Activated T-helper 1 cell treated with anti-CD3 and anti-CD28 coated beads, Interleukin-2, amount 50 U/mL, for 16 hours (primary cell): ENCODE measurements around the gene PRKAG2.

Source experiments
- DNase-seq, 2 donors: peaks; one replicate each; pipeline ENCODE4 v3.0.0-alpha.2; 2020; ENCODE audit warnings: low read depth in 1 of 2, low spot score in 1 of 2

PRKAG2 gene

GRCh38 chr7:151702961-151703360, 174.0 kb downstream of the PRKAG2 start:
- no peak for DNase-seq

- no peak for DNase-seq
These were observed 176.2 kb downstream of the PRKAG2 start for GRCh38 chr7:151700586-151701165.

GRCh38 chr7:151699928-151700319, 177.0 kb downstream of the PRKAG2 start:
- DNase-seq = no peak

DNA sequence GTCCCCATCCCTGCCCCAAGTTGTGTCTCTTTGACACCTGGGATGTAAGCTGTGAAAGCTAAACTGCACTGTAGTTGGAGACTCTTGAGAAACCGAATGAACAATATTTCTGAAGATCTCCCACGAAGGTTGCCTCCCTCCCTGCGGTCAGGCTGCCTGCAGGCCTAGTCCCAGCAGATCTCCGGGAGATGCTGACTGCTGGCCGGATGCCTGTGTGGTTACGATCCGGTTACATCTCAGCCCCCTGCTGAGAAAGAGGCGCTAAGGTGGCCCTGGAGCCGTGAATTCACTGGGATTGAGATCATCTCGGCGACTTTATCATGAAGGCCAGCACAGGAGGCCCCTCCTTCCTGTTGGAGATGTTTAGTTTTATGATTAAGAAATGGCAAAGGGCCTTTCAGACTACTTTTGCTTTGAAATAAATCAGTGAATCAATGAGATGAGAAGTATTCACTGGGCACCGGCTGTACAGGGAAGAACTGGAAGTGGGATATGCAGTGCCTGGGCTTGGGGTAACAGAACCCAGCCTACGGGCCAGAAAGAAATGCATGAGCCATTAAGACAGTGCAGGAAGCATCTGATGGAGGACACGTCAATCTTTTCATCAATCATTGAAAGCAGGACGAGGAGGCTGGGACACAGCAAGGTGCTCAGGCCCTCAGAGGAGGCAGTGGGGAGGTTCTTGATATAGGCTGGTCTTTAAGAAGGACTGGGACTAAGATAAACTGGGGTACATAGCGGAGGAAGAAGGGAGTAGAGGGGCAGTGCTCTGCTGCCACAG, 177.6 kb downstream of the PRKAG2 start:
- no peak for DNase-seq

DNA sequence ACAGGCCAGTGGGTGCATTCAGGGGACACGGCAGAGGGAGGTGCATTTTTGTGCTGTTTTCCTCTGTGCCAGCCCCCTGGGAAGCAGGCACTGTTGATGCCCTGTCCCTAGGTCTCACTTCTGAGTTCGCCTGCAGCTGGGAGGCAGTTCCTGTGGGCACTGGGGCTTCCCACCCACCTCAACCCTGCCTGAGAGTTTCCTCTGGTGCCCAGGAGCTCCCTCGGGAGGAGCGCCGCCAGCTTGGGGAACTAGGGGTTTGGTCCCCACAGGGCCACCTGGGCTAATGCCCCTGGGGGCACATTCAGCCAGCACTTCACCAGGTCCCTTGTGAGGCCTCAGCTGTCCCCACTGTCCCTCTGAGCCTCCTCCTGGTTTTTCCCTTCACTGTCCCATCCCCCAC, 179.0 kb downstream of the PRKAG2 start:
- no peak for DNase-seq

- DNase-seq = no peak
These were observed 179.4 kb downstream of the PRKAG2 start for GRCh38 chr7:151697515-151697895.

DNA sequence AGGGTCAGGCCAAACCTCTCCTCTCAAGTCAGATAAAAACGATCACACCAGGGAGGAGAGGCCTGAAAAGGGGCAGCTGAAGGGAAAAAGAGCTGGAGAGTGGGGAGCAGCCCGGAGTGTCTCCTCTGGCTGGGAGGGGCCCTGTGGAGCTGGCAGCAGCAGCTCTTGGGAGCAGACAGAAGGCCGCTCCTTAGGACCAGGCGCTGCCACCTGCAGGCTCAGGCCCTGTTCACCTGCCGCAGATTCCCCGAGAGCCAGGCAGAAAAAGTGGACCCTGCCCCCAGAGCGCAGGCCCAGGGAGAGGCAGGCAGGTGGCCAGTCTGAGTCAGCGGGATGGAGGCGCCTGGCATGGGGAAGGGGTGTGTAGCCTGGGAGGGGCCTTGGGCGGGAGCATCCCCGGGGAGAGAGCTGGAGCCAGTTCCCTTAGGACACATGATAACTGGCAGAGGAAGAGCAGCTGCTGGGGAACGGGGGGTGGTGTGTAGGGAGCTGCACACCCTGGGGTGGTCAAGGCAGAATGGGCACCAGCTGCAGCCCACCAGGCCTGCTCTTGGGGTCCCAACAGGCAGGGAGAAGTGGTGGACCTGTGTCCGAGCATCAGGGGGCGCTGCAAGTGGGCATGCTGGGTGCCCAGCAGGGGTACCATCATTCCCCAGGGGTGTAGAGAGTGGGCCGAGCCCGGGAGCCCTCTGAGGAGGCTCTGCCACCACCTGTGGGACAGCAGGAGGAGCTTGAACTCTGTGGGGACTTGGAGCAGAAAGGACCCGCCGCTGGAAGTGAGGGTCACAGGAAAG, 180.0 kb downstream of the PRKAG2 start:
- DNase-seq = no peak

GRCh38 chr7:151695951-151696541, 180.9 kb downstream of the PRKAG2 start:
- DNase-seq = no peak

- DNase-seq = no peak
These were observed 181.9 kb downstream of the PRKAG2 start for GRCh38 chr7:151694828-151695580.

DNA sequence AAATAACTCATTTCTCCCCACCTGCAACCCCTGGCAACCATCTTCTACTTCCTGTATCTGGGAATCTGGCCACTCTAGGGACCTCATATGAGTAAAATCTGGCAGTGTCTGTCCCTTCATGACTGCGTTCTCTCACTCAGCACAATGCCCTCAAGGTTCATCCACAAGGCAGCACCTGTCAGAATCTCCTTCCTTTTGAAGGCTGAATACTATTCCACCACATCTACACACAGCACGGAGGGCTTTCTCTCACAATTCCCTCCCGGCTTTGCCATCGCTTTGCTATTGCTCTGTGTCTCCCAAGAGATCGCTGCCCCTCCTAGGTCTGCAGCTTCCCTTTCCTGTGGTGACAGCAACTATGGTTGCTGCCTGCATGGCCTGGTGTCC, 182.5 kb downstream of the PRKAG2 start:
- DNase-seq = no peak

DNA sequence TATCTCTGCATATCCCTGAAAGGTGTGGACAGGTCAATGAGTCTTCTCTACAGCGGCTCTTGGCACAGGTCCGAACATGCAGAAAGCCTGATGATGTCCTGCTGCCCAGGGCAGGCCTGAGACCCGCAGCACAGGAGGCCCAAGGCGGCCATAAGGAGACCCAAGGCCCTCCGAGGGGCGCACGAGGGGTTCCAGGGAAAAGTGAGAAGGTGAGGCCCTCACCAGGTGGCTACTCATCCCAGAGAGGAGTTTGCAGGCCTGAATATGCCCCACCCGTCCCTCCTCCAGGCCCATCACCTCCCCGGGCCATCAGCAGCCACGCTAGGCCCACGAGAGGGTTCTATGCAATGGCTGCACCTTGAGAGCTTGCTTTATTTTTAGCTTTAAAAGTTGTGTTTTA, 183.8 kb downstream of the PRKAG2 start:
- no peak for DNase-seq

DNA sequence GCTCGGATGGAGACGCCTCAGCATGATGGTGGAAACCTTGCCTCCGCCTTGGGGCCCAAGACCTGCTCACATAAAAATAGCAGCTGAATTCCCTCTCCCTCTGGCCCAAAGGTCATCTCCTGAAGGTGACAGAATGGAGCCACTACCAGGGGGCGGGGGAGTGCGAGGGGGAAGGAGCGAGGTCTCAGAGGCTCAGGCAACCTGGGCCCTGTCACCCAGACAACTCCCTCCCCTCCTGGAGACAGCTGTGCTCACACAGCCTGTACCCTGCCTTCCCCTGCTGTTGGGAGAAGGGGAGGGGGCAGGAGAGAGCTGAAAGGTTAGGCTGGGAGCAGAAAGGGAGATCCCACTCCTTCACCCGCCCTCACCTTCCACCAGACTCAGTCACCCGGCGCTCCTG, 184.2 kb downstream of the PRKAG2 start:
- DNase-seq = no peak

- DNase-seq = no peak
These were observed 185.5 kb downstream of the PRKAG2 start for GRCh38 chr7:151691449-151691848.

- no peak for DNase-seq
These were observed 186.3 kb downstream of the PRKAG2 start for GRCh38 chr7:151690606-151691005.

DNA sequence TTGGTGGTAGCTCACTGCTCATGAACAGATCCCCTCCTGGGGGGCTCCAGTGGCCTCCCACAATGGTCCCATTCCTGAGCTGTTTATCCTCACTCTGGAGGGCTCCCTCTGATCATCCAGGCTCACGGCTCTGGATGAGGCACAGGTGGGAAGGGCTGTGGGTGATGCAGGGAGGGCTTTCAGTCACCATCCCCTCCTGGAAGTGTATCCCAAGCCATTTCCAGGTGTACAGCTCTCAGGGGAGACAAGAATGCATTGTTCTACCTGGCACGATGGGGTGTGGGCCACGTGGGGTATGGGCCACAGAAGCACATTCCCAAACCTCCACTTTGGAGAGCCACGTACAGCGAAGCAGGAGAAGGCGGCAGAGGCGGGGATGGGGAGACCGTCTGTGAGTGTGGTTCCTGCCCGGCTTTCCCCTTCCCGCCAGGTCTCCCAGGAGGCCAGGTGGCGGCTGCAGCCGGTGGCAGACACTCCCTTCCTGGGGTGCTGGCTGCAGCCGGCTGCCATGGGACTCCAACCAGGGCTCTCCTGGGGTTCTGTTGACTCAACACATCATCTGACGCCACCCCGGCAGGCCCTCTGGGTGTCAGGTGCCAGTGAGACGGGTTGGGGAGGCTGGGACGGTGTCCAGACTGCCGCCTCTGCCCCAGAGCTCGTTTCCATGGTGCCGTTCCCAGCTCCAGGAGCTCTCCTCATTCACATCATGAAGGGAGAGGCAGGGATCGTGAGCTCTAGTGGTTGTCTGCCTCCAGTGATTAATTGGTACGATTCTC, 187.5 kb downstream of the PRKAG2 start:
- no peak for DNase-seq

DNA sequence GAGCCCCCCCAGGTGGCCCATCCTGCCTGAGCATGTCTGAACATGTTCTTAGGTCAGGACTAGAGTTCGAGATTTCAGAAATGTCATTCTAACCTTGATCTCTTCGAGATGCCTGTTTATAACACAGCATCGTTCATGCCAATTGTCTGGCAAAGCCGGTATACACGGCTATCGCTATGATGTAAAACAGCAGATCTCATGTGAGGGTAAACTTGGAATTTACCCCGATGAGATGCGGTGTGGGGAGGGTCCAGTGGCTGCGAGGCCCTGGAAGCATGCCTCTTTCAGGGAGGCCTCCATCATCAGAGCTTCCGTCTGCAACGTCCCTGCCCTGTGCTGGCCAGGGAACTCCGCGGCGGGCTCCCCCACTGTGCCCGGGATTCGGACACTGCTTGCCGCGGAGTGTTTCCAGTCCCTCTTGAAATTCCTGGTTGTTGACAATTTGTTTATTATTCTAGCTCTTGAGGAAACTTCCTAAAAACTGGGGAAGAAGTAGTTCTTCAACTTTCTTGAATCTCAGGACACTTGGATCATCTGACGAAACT, 188.6 kb downstream of the PRKAG2 start:
- DNase-seq = no peak

GRCh38 chr7:151687523-151688235, 189.2 kb downstream of the PRKAG2 start:
- DNase-seq = no peak

- no peak for DNase-seq
These were observed 190.1 kb downstream of the PRKAG2 start for GRCh38 chr7:151686826-151687225.

DNA sequence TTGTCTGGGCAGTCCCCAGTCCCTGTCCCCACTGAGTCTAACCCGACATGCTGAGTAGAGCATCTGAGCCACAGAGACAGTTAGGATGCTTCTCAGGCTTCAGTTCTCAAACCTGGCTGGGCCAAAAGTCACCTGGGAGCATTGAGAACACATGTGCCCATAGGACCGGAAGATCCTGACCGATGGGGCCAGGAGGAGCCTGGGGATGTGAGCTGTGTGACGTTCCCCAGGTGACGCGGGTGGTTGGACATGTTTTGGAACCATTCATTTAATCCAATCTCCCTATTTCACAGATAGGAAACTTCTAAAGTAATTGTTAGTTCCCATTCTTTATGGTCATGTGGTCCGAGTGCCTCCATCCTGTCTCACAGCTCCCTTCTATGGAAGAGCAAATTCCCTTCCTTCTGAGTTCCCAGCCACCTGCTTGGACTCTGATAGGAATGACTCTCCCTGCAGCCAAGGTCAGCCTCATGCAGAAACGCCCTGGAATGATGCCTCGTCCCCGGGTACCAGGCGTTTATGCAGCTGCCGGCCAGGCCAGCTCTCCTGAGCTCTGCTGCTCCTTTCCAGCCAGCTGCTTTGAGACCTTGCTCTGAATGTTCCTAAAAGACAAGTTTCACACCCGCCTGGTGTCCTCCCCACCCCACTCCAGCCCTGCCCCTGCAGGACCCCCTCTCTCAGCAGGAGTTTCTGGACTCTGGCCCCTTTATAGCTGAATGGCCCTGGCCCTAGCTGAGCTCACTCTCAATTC, 190.7 kb downstream of the PRKAG2 start:
- DNase-seq = no peak
